ENCODE data around the gene NTRK2.

DNA sequence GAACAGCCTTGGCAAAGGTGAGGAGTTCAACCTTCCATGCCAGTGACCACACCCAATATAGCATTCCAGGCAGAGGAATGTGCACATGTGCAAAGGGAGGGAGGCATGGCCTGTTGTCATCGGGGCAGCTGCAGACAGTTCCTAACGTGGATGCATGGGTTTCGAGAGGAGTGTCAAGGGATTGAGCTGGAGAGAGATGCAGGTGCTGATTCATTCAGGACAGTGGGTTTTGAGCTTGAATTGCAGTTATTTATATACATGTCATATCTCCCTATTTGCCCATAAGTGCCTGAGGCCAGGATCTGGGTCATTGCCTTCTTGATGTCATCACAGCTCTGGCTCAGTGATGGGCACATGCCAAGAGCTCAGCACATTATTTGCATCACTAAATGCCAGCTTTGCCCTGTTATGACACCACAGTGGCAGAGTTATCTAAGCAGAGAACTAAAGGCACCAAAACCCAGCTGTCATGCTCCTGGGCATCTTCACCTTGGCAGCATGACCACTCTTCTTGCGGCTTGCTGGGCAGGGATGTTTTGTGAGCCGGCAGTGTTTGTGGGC is 278.0 kb downstream of the NTRK2 start:
- TF ChIP-seq, protein P1, sequence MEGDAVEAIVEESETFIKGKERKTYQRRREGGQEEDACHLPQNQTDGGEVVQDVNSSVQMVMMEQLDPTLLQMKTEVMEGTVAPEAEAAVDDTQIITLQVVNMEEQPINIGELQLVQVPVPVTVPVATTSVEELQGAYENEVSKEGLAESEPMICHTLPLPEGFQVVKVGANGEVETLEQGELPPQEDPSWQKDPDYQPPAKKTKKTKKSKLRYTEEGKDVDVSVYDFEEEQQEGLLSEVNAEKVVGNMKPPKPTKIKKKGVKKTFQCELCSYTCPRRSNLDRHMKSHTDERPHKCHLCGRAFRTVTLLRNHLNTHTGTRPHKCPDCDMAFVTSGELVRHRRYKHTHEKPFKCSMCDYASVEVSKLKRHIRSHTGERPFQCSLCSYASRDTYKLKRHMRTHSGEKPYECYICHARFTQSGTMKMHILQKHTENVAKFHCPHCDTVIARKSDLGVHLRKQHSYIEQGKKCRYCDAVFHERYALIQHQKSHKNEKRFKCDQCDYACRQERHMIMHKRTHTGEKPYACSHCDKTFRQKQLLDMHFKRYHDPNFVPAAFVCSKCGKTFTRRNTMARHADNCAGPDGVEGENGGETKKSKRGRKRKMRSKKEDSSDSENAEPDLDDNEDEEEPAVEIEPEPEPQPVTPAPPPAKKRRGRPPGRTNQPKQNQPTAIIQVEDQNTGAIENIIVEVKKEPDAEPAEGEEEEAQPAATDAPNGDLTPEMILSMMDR (IDR thresholded peaks at IDR 0.05): no peak
- no peak for TF ChIP-seq POLR2AphosphoS5 (IDR thresholded peaks at IDR 0.05)
- no peak for TF ChIP-seq POLR2A (IDR thresholded peaks at IDR 0.05)
- TF ChIP-seq EP300 (IDR thresholded peaks at IDR 0.05): no peak

Measured in gastroesophageal sphincter (tissue), 3 donors.